Ovary (tissue), 9 donors: Measurements from ENCODE around the gene EPS8L3. TPM values are rescaled to one million over a fixed set of nuclear protein-coding genes. Genes with fewer than 3 reads are reported as not detected.

ENCODE experiments used
- DNase-seq, 5 donors: peaks; one replicate each; pipeline ENCODE4 v3.0.0-alpha.2; 2019 to 2020
- H3K27ac ChIP-seq, 2 donors: fragments of 200-600 bp; one replicate each; pipeline versions ENCODE4 v1.5.1 to v1.8.0; 2019 to 2022
- H3K27me3 ChIP-seq: fragments of 200-600 bp; one replicate; pipeline ENCODE4 v1.8.0; 2022
- H3K36me3 ChIP-seq: fragments of 200-600 bp; sonication (generic); one replicate; pipeline ENCODE4 v1.5.1; 2019
- H3K4me1 ChIP-seq: one replicate; pipeline ENCODE4 v1.8.1; 2013; ENCODE audit warnings: mild to moderate bottlenecking, moderate library complexity; ENCODE audit not compliant: insufficient read depth
- H3K4me3 ChIP-seq: fragments of 200-600 bp; sonication (generic); one replicate; pipeline ENCODE4 v1.5.1; 2017
- H3K9me3 ChIP-seq, 2 donors: fragments of 200-600 bp in 1 of 2; sonication (generic) in 1 of 2; one replicate each; pipeline versions ENCODE4 v1.5.1 to v1.8.1; 2013 to 2019; ENCODE audit warnings: mild to moderate bottlenecking in 1 of 2, moderate library complexity in 1 of 2
- CTCF ChIP-seq, 3 donors: fragments of 450-650 bp in 2 of 3; fragments of 200-600 bp in 1 of 3; IDR thresholded peaks; one replicate each; pipeline versions ENCODE4 v1.5.1 to v1.8.0; 2016 to 2022; ENCODE audit warnings: antibody characterized with exemption in 3 of 3, mild to moderate bottlenecking in 1 of 3
- EP300 ChIP-seq: sonication (generic); formaldehyde crosslinking; IDR thresholded peaks from one replicate; pipeline ENCODE4 v1.6.1; 2017; ENCODE audit warnings: antibody characterized with exemption
- POLR2A ChIP-seq: fragments of 450-650 bp; IDR thresholded peaks from one replicate; pipeline ENCODE4 v1.6.1; 2017; ENCODE audit warnings: antibody characterized with exemption, mild to moderate bottlenecking, moderate library complexity
- WGBS, 3 donors: extraction: QIAGEN DNeasy Blood & Tissue Kit in 1 of 3; methylation state at CpG; one replicate each; pipeline versions ENCODE4 v1.1.5 to v1.1.7; 2013 to 2017; 5-methylcytosine and 5-hydroxymethylcytosine counted together
- intact Hi-C, 4 donors: fragments of 100-400 bp; cut with DNase I; formaldehyde crosslinking; loops; one replicate each; pipeline versions ENCODE4 v1.11.0 to v1.15.1; 2022 to 2023
- polyA plus RNA-seq, 2 donors: library from polyadenylated mRNA; stranded (reverse); fragments of 200-250 nt in 1 of 2; fragments of 350-450 nt in 1 of 2; fragmentation: Illumina TruSeq in 1 of 2; extraction: RNeasy Lipid Tissue Mini Kit (QIAGEN cat#74804) in 1 of 2; gene quantifications; one replicate each; pipeline ENCODE4 v1.2.3, GENCODE V29; 2013 to 2014
- total RNA-seq, 7 donors: library from RNA; depleted of rRNA in 2 of 7; stranded (reverse); fragments of >200 nt in 2 of 7; fragmentation: NEBNext Ultra II Directional in 3 of 7; extraction: Animal tissue kit (Norgen Biotek cat#: 25700) in 3 of 7; gene quantifications; one replicate each; pipeline versions ENCODE4 v1.1.0 to v1.2.4, GENCODE V29; 2016 to 2023
- donor health status: DM: no; HTN: no; CAD: no; lungs with moderate emphysema.
- donor health status: DM: no; HTN: no; CAD: no.
- donor health status: Bipolar disorder and iron deficiency.
- donor health status: DM: yes; HTN: yes; CAD: no.
- donor health status: DM: no; HTN: no; CAD: no.
- donor health status: DM: yes; HTN: yes; CAD: no.

EPS8L3 gene
- total and polyA plus RNA-seq, 9 donors, result 0.05 to 1.9 (median 0.52) TPM; not detected in 2

- Histone ChIP-seq H3K36me3 (no peaks in the 10 kb centered on the region), H3K9me3 (no peaks in the 10 kb centered on the region), H3K27ac (no peak overlapping the region), H3K4me1 (no peaks in the 10 kb centered on the region), H3K27me3 (no peaks in the 10 kb centered on the region), H3K4me3 (no peak overlapping the region)
- intact Hi-C loops, result no loop called here
- WGBS, 3 donors, result 77 to 82% (median 79%) methylated on average over 6 of the region's 6 CpGs
- DNase-seq, result no peak
- TF ChIP-seq POLR2A (no peak), EP300 (no peak), CTCF (IDR thresholded peaks at IDR 0.05) (no peak)
Measured at GRCh38 chr1:109730666-109731065, 33.1 kb downstream of the EPS8L3 start.

- Histone ChIP-seq H3K27ac (no peak overlapping the region), H3K9me3 (no peaks in the 10 kb centered on the region), H3K27me3 (no peaks in the 10 kb centered on the region), H3K36me3 (no peaks in the 10 kb centered on the region), H3K4me1 (no peaks in the 10 kb centered on the region), H3K4me3 (no peak overlapping the region)
- no peak for DNase-seq
- intact Hi-C loops, result no loop called here
- 91 to 95% (median 94%) methylated on average over 7 of the region's 7 CpGs for WGBS, 3 donors
- TF ChIP-seq EP300 (no peak), CTCF (IDR thresholded peaks at IDR 0.05) (no peak), POLR2A (no peak)
Measured at GRCh38 chr1:109728870-109729269, 34.9 kb downstream of the EPS8L3 start.

GRCh38 chr1:109726728-109727373, 36.9 kb downstream of the EPS8L3 start:
- Histone ChIP-seq H3K27ac (no peak overlapping the region), H3K36me3 (no peaks in the 10 kb centered on the region), H3K27me3 (no peaks in the 10 kb centered on the region), H3K4me3 (no peak overlapping the region), H3K4me1 (no peaks in the 10 kb centered on the region), H3K9me3 (no peaks in the 10 kb centered on the region)
- DNase-seq, result no peak
- WGBS, 3 donors, result 89 to 92% (median 90%) methylated on average over 12 of the region's 12 CpGs
- intact Hi-C loops, result no loop called here
- TF ChIP-seq CTCF (IDR thresholded peaks at IDR 0.05), result no peak
- TF ChIP-seq POLR2A, result no peak
- TF ChIP-seq EP300, result no peak

- no peaks in the 10 kb centered on the region for H3K27me3 ChIP-seq
- H3K27ac ChIP-seq, result no peak overlapping the region
- H3K36me3 ChIP-seq, result no peaks in the 10 kb centered on the region
- no peak for TF ChIP-seq EP300
- TF ChIP-seq CTCF (IDR thresholded peaks at IDR 0.05), result no peak
- no peak for TF ChIP-seq POLR2A
- H3K9me3 ChIP-seq, result no peaks in the 10 kb centered on the region
- no peak overlapping the region for H3K4me3 ChIP-seq
- H3K4me1 ChIP-seq, result no peaks in the 10 kb centered on the region
- 89 to 95% (median 91%) methylated on average over 1 of the region's 1 CpG for WGBS, 3 donors
- DNase-seq, result no peak
- intact Hi-C loops, result no loop called here
Measured at GRCh38 chr1:109726007-109726406, 37.7 kb downstream of the EPS8L3 start.
